Endothelial cell (in vitro differentiated cells): ENCODE data around the gene HLA-DPA1. TPM values are rescaled to one million over a fixed set of nuclear protein-coding genes. Genes with fewer than 3 reads are reported as not detected.

Source experiments
- DNase-seq: peaks from one replicate; pipeline ENCODE4 v3.0.0; 2021; ENCODE audit warnings: low spot score
- H3K27ac Mint-ChIP-seq: one replicate; pipeline ENCODE4 v1.8.0; 2021; ENCODE audit warnings: mixed read lengths, inconsistent platforms; ENCODE audit not compliant: unreplicated experiment
- H3K27me3 Mint-ChIP-seq: one replicate; pipeline ENCODE4 v1.8.0; 2021; ENCODE audit warnings: mild to moderate bottlenecking, moderate library complexity, mixed read lengths, inconsistent platforms; ENCODE audit not compliant: unreplicated experiment
- H3K36me3 Mint-ChIP-seq: one replicate; pipeline ENCODE4 v1.8.0; 2021; ENCODE audit warnings: mild to moderate bottlenecking, low read depth, mixed read lengths, inconsistent platforms; ENCODE audit not compliant: unreplicated experiment
- H3K4me1 Mint-ChIP-seq: one replicate; pipeline ENCODE4 v1.8.0; 2021; ENCODE audit warnings: mild to moderate bottlenecking, mixed read lengths, inconsistent platforms; ENCODE audit not compliant: unreplicated experiment
- H3K4me3 Mint-ChIP-seq: one replicate; pipeline ENCODE4 v1.8.0; 2021; ENCODE audit warnings: mild to moderate bottlenecking, mixed read lengths, inconsistent platforms; ENCODE audit not compliant: unreplicated experiment
- H3K9me3 Mint-ChIP-seq: one replicate; pipeline ENCODE4 v1.8.0; 2021; ENCODE audit warnings: mixed read lengths, inconsistent platforms; ENCODE audit not compliant: unreplicated experiment
- CTCF ChIP-seq: fragments of 200-600 bp; sonication (generic); IDR thresholded peaks from one replicate; pipeline ENCODE4 v1.5.0; 2021; ENCODE audit warnings: antibody characterized with exemption; ENCODE audit not compliant: unreplicated experiment
- total RNA-seq: library from RNA; stranded (reverse); fragmentation: NEBNext Ultra II Directional; extraction: Animal tissue kit (Norgen Biotek cat#: 25700); gene quantifications from one replicate; pipeline ENCODE4 v1.2.1, GENCODE V29; 2021; ENCODE audit not compliant: unreplicated experiment

The HLA-DPA1 gene
- total RNA-seq, 1 donor from 2014 or later: 8.5 TPM

DNA sequence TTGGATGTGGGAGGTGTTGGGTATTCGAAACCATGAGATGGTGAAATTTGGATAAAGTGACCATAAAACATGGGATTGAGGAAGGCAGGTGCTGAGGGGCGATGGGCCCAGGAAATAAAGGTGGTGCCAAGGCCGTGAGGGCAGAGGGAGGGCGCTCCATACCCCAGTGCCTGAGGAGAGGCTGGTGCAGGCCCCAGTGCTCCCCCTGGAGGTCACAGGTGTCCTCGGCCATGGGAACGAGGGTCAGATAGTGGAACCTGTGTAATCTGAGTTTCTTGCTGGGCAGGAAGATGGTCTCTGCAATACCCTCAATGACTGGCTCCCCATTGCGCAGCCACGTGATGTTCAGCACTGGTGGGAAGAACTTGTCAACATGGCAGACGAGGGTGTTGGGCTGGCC, 18.5 kb upstream of the HLA-DPA1 start:
- TF ChIP-seq CTCF: peak; percentile 37
- H3K9me3 Mint-ChIP-seq: no peaks in the 10 kb centered on the region
- H3K27me3 Mint-ChIP-seq: peaks cover 2% of the 10 kb centered on the region
- no peak overlapping the region for H3K4me3 Mint-ChIP-seq
- H3K27ac Mint-ChIP-seq: no peak overlapping the region
- DNase-seq: peak; percentile 51
- no peaks in the 10 kb centered on the region for H3K36me3 Mint-ChIP-seq
- peaks cover 9% of the 10 kb centered on the region for H3K4me1 Mint-ChIP-seq

- no peak for TF ChIP-seq CTCF
- DNase-seq: no peak
- Mint-ChIP-seq H3K27ac (no peak overlapping the region), H3K36me3 (peaks cover 5% of the 10 kb centered on the region), H3K27me3 (no peaks in the 10 kb centered on the region), H3K4me1 (peaks cover 5% of the 10 kb centered on the region), H3K4me3 (no peak overlapping the region), H3K9me3 (no peaks in the 10 kb centered on the region)
These were observed 15.6 kb upstream of the HLA-DPA1 start for GRCh38 chr6:33088931-33089620.

- no peak for DNase-seq
- Mint-ChIP-seq H3K4me1 (peaks cover 5% of the 10 kb centered on the region), H3K27ac (no peak overlapping the region), H3K36me3 (peaks cover 5% of the 10 kb centered on the region), H3K27me3 (no peaks in the 10 kb centered on the region), H3K4me3 (no peak overlapping the region), H3K9me3 (no peaks in the 10 kb centered on the region)
- no peak for TF ChIP-seq CTCF
These were observed 14.9 kb upstream of the HLA-DPA1 start for GRCh38 chr6:33088258-33088930.

- Mint-ChIP-seq H3K4me3 (no peak overlapping the region), H3K9me3 (no peaks in the 10 kb centered on the region), H3K36me3 (peaks cover 5% of the 10 kb centered on the region), H3K27ac (no peak overlapping the region), H3K27me3 (peaks cover 4% of the 10 kb centered on the region), H3K4me1 (peaks cover 25% of the 10 kb centered on the region)
- no peak for TF ChIP-seq CTCF
- DNase-seq: no peak
These were observed 12.2 kb upstream of the HLA-DPA1 start for GRCh38 chr6:33085627-33086026.

DNA sequence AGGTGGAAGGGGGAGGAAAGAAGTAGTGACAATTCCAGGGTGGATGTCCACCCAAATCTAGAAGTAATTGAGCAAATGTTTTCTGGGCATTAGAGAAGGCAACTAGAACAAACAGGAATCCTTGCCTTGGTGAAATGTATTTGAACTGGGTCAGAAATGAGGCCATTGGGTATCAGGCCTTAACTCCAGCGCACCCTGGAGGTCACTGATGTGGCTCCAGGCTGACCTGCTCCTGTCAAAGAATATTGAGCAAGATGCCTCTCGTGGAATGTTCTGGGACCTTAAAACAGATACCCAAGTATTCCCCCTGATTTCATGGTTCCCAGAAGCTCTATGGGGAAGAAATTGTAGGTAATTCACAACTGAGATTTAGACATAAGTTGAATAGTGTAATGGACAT, 9.3 kb upstream of the HLA-DPA1 start:
- H3K36me3 Mint-ChIP-seq: peaks cover 5% of the 10 kb centered on the region
- H3K4me3 Mint-ChIP-seq: peak overlapping the region; percentile 22
- peaks cover 21% of the 10 kb centered on the region for H3K4me1 Mint-ChIP-seq
- H3K9me3 Mint-ChIP-seq: no peaks in the 10 kb centered on the region
- no peak overlapping the region for H3K27ac Mint-ChIP-seq
- TF ChIP-seq CTCF: no peak
- DNase-seq: peak; percentile 38
- H3K27me3 Mint-ChIP-seq: peaks cover 5% of the 10 kb centered on the region
